IMR-90 (cell line): ENCODE results near the gene DCTN2. TPM values are rescaled to one million over a fixed set of nuclear protein-coding genes. Genes with fewer than 3 reads are reported as not detected.

Source experiments
- ATAC-seq: fragments of 200-7000 bp; cut with Tn5 transposase; 2 replicates; pipeline ENCODE4 v1.9.1; 2020; ENCODE audit warnings: low read depth, mild to moderate bottlenecking, moderate library complexity
- BruUV-seq: library from RNA; stranded (reverse); fragments of 400-500 nt; replicated peaks from 2 replicates; lab custom pipeline; 2021; lab: Mats Ljungman, UMichigan
- CTCF ChIA-PET: fragments of 300-600 bp; formaldehyde crosslinking; extraction: SDS; loops from one replicate; lab custom pipeline; 2021; ENCODE audit warnings: antibody characterized with exemption; lab: Yijun Ruan, JAX
- POLR2A ChIA-PET: fragments of 300-600 bp; sonication (Branson Sonifier 250); formaldehyde crosslinking; loops from one replicate; lab custom pipeline; 2022; ENCODE audit warnings: antibody characterized with exemption; ENCODE audit not compliant: unreplicated experiment; lab: Charles Lee
- DNase-seq: peaks from one replicate; pipeline ENCODE4 v3.0.0; 2013
- H2AFZ ChIP-seq: replicated peaks from 2 replicates; pipeline ENCODE3; 2013; ENCODE audit warnings: low read length, mild to moderate bottlenecking; ENCODE audit not compliant: poor library complexity
- H2AK5ac ChIP-seq: 2 replicates; pipeline ENCODE4 v1.6.1; 2013; ENCODE audit warnings: low read depth, low read length, inconsistent platforms
- H2AK9ac ChIP-seq: replicated peaks from 2 replicates; pipeline ENCODE3; 2013; ENCODE audit warnings: mild to moderate bottlenecking, low read depth, low read length, moderate library complexity; ENCODE audit not compliant: poor library complexity
- H2BK120ac ChIP-seq: 2 replicates; pipeline ENCODE4 v1.6.1; 2013; ENCODE audit warnings: low read depth, low read length, inconsistent platforms
- H2BK15ac ChIP-seq: 3 replicates; pipeline ENCODE4 v1.6.1; 2013; ENCODE audit warnings: low read depth, low read length, inconsistent platforms
- H2BK20ac ChIP-seq: 2 replicates; pipeline ENCODE4 v1.6.1; 2013; ENCODE audit warnings: low read depth, mild to moderate bottlenecking, inconsistent platforms, low read length, moderate library complexity
- H2BK5ac ChIP-seq: 2 replicates; pipeline ENCODE4 v1.6.1; 2013; ENCODE audit warnings: mild to moderate bottlenecking, low read depth, low read length, inconsistent platforms; ENCODE audit not compliant: poor library complexity, severe bottlenecking
- H3K14ac ChIP-seq: replicated peaks from 2 replicates; pipeline ENCODE4 v1.6.1; 2013; ENCODE audit warnings: low read depth, low read length, inconsistent platforms
- H3K18ac ChIP-seq: 2 replicates; pipeline ENCODE4 v1.6.1; 2013; ENCODE audit warnings: low read depth, low read length, control low read depth
- H3K23ac ChIP-seq: 2 replicates; pipeline ENCODE4 v1.6.1; 2013; ENCODE audit warnings: low read depth, low read length, inconsistent platforms
- H3K27ac ChIP-seq: 2 replicates; pipeline ENCODE4 v1.5.1; 2013; ENCODE audit warnings: mild to moderate bottlenecking, control low read depth, low read length; ENCODE audit not compliant: insufficient read depth
- H3K27me3 ChIP-seq: 2 replicates; pipeline ENCODE4 v1.6.1; 2013; ENCODE audit warnings: low read length; ENCODE audit not compliant: control insufficient read depth, insufficient read depth
- H3K36me3 ChIP-seq: 2 replicates; pipeline ENCODE4 v1.6.1; 2013; ENCODE audit warnings: low read length, mixed read lengths; ENCODE audit not compliant: control insufficient read depth, insufficient read depth
- H3K4ac ChIP-seq: 2 replicates; pipeline ENCODE4 v1.6.1; 2013; ENCODE audit warnings: low read depth, low read length, inconsistent platforms
- H3K4me1 ChIP-seq: 2 replicates; pipeline ENCODE4 v1.6.1; 2013; ENCODE audit warnings: low read length, mixed read lengths; ENCODE audit not compliant: control insufficient read depth, insufficient read depth
- H3K4me2 ChIP-seq: 2 replicates; pipeline ENCODE4 v1.6.1; 2013; ENCODE audit warnings: low read depth, mild to moderate bottlenecking, control low read depth, low read length, moderate library complexity
- H3K4me3 ChIP-seq: 2 replicates; pipeline ENCODE4 v1.5.1; 2013; ENCODE audit warnings: low read depth, mild to moderate bottlenecking, control low read depth, low read length, moderate library complexity; ENCODE audit not compliant: insufficient read depth
- H3K56ac ChIP-seq: 2 replicates; pipeline ENCODE4 v1.6.1; 2013; ENCODE audit warnings: low read length, inconsistent platforms; ENCODE audit not compliant: insufficient read depth; ENCODE audit errors: extremely low read depth
- H3K79me1 ChIP-seq, 2 experiments: 2 replicates each; pipeline ENCODE4 v1.6.1; 2013; ENCODE audit warnings: low read length in 2 of 2, inconsistent platforms in 1 of 2, low read depth in 1 of 2
- H3K9ac ChIP-seq: 2 replicates; pipeline ENCODE4 v1.6.1; 2013; ENCODE audit warnings: low read depth, low read length, control low read depth
- H3K9me1 ChIP-seq: 2 replicates; pipeline ENCODE4 v1.6.1; 2013; ENCODE audit warnings: low read length, inconsistent platforms; ENCODE audit not compliant: insufficient read depth
- H3K9me3 ChIP-seq: 2 replicates; pipeline ENCODE4 v1.6.1; 2013; ENCODE audit warnings: low read length; ENCODE audit not compliant: control insufficient read depth, insufficient read depth
- H4K20me1 ChIP-seq: 2 replicates; pipeline ENCODE4 v1.6.1; 2013; ENCODE audit warnings: low read length, inconsistent platforms; ENCODE audit not compliant: insufficient read depth
- H4K5ac ChIP-seq: 2 replicates; pipeline ENCODE4 v1.6.1; 2013; ENCODE audit warnings: mild to moderate bottlenecking, low read depth, low read length, control low read depth
- H4K8ac ChIP-seq, 2 experiments: 2 replicates each; pipeline ENCODE4 v1.6.1; 2013; ENCODE audit warnings: low read depth in 2 of 2, low read length in 2 of 2, control low read depth in 1 of 2, inconsistent platforms in 1 of 2
- H4K91ac ChIP-seq: 2 replicates; pipeline ENCODE4 v1.6.1; 2013; ENCODE audit warnings: low read depth, low read length, inconsistent platforms; ENCODE audit not compliant: insufficient read depth
- CHD1 ChIP-seq: IDR thresholded peaks from 2 replicates; pipeline ENCODE4 v1.6.1; 2012; ENCODE audit warnings: low read depth, low read length, improper control_type of control experiment
- WGBS, 2 experiments: methylation state at CpG; one replicate each; pipeline versions ENCODE4 v1.1.5 to v1.1.7; 2013; ENCODE audit warnings: missing lambda C conversion rate in 2 of 2; ENCODE audit not compliant: insufficient read length in 1 of 2; ENCODE audit errors: extremely low coverage in 2 of 2; 5-methylcytosine and 5-hydroxymethylcytosine counted together
- dilution Hi-C: fragments of 300-500 bp; cut with HindIII; formaldehyde crosslinking; loops from one replicate; pipeline ENCODE4 v1.14.3; 2018; ENCODE audit warnings: low sequenced_read_pairs; ENCODE audit not compliant: unreplicated experiment
- in situ Hi-C: fragments of 300-500 bp; cut with MboI; formaldehyde crosslinking; loops from 3 replicates; pipeline ENCODE4 v1.14.3; 2019; ENCODE audit warnings: low sequenced_read_pairs, inconsistent platforms, mixed read lengths
- intact Hi-C: fragments of 100-400 bp; cut with micrococcal nuclease; formaldehyde crosslinking; loops from 2 replicates; pipeline ENCODE4 v1.10.0; 2022
- polyA plus RNA-seq, 3 experiments: library from polyadenylated mRNA; depleted of rRNA; stranded (reverse); fragments of >200 nt; gene quantifications; 2 replicates each; pipeline ENCODE4 v1.2.3, GENCODE V29; 2012; ENCODE audit warnings: low replicate concordance in 1 of 3
- total RNA-seq: library from RNA; depleted of rRNA; stranded (reverse); fragments of >200 nt; gene quantifications from 2 replicates; pipeline ENCODE4 v1.2.3, GENCODE V29; 2012
- TF ChIP-seq, protein P1 (sequence below): conservative IDR thresholded peaks from 2 replicates; pipeline ENCODE4 v1.5.1; 2012; ENCODE audit warnings: mild to moderate bottlenecking, low read depth, low read length, improper control_type of control experiment

The DCTN2 gene
- total and polyA plus RNA-seq, 2 of the 4 experiments (the other 2 are of a cell fraction), result 125 to 130 TPM

DNA sequence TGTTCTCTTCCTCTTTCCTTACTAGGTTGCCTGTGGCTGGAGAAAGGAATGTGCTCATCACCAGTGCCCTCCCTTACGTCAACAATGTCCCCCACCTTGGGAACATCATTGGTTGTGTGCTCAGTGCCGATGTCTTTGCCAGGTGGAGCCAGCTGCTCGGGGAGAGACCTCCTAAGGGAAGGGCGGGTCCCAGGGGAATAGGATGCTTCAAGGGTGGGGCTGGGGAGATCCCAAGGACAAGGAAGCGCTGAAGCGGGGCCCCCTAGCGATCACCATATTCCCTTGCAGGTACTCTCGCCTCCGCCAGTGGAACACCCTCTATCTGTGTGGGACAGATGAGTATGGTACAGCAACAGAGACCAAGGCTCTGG, 48.9 kb downstream of the DCTN2 start:
- H2BK20ac ChIP-seq, result no peak overlapping the region
- in situ Hi-C loops, result no loop called here
- no peak overlapping the region for H3K27ac ChIP-seq
- H2BK15ac ChIP-seq, result no peak overlapping the region
- peaks cover 22% of the 10 kb centered on the region; the same call in 1 of the 2 replicates for H4K20me1 ChIP-seq
- intact Hi-C loops, result no loop called here
- H2BK5ac ChIP-seq, result no peak overlapping the region
- H4K91ac ChIP-seq, result no peak overlapping the region
- ATAC-seq (0 out of 2 replicates have a peak, but pooled peaks have one; percentile 19), DNase-seq (no peak)
- no peak overlapping the region for H4K5ac ChIP-seq
- H3K4ac ChIP-seq, result no peak overlapping the region
- H3K36me3 ChIP-seq, result peaks cover 44% of the 10 kb centered on the region
- H3K4me2 ChIP-seq, result no peak overlapping the region
- H2AK9ac ChIP-seq, result no peak overlapping the region
- H3K14ac ChIP-seq, result no peak overlapping the region
- dilution Hi-C loops, result no loop called here
- no peak overlapping the region for H4K8ac ChIP-seq
- TF ChIP-seq, protein P1, sequence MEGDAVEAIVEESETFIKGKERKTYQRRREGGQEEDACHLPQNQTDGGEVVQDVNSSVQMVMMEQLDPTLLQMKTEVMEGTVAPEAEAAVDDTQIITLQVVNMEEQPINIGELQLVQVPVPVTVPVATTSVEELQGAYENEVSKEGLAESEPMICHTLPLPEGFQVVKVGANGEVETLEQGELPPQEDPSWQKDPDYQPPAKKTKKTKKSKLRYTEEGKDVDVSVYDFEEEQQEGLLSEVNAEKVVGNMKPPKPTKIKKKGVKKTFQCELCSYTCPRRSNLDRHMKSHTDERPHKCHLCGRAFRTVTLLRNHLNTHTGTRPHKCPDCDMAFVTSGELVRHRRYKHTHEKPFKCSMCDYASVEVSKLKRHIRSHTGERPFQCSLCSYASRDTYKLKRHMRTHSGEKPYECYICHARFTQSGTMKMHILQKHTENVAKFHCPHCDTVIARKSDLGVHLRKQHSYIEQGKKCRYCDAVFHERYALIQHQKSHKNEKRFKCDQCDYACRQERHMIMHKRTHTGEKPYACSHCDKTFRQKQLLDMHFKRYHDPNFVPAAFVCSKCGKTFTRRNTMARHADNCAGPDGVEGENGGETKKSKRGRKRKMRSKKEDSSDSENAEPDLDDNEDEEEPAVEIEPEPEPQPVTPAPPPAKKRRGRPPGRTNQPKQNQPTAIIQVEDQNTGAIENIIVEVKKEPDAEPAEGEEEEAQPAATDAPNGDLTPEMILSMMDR, result 0 out of 2 replicates have a peak, but pooled peaks have one; percentile 3
- no peak for TF ChIP-seq CHD1
- no peak overlapping the region for H2AFZ ChIP-seq
- no TSS peak for BruUV-seq
- H3K18ac ChIP-seq, result no peak overlapping the region
- WGBS, 2 experiments, result no CpG with 5 or more reads among the region's 9 CpGs
- no peaks in the 10 kb centered on the region for H3K4me1 ChIP-seq
- ChIA-PET CTCF (no interaction called here), POLR2A (no interaction called here)
- no peak overlapping the region for H3K56ac ChIP-seq
- no peak overlapping the region for H3K9ac ChIP-seq
- H3K4me3 ChIP-seq, result no peak overlapping the region
- no peak overlapping the region for H3K23ac ChIP-seq
- no peak overlapping the region for H2BK120ac ChIP-seq
- H3K9me3 ChIP-seq, result no peaks in the 10 kb centered on the region
- peaks cover 41 to 42% of the 10 kb centered on the region in 2 experiments for H3K79me1 ChIP-seq
- H2AK5ac ChIP-seq, result no peak overlapping the region
- H3K9me1 ChIP-seq, result peaks cover 14% of the 10 kb centered on the region
- no peaks in the 10 kb centered on the region for H3K27me3 ChIP-seq
